ENCODE data around the gene DOCK9. TPM values are rescaled to one million over a fixed set of nuclear protein-coding genes. Genes with fewer than 3 reads are reported as not detected.

The DOCK9 gene
- 21.0 to 26.6 TPM (median 22.8 TPM) in 3 replicates for total RNA-seq

GRCh38 chr13:98977568-98978265 is at the start of gene DOCK9:
TSS of gene DOCK9 (minus strand) at chr13:98978064. CDS start at chr13:98977909, 155 bp downstream.
- no peak for TF ChIP-seq CTCF (IDR thresholded peaks at IDR 0.05; ENCODE audit: unreplicated experiment)
- Mint-ChIP-seq H3K27me3 (ENCODE audit: low read depth) (no peaks in the 10 kb centered on the region), H3K4me1 (peaks cover 51% of the 10 kb centered on the region), H3K36me3 (no peaks in the 10 kb centered on the region), H3K27ac (peak within 1 kb of the TSS; percentile 94), H3K9me3 (no peaks in the 10 kb centered on the region), H3K4me3 (peak within 1 kb of the TSS; percentile 53)
- DNase-seq (ENCODE audit: low spot score in 2 of 2, unreplicated experiment in 2 of 2): no peak

GRCh38 chr13:99027260-99027659 is 49.4 kb upstream of the DOCK9 start:
- no peak overlapping the region for H3K4me3 Mint-ChIP-seq
- no peak overlapping the region for H3K27ac Mint-ChIP-seq
- H3K27me3 Mint-ChIP-seq (ENCODE audit: low read depth): no peaks in the 10 kb centered on the region

GRCh38 chr13:99022941-99023340 is 45.1 kb upstream of the DOCK9 start:
- no peak for DNase-seq (ENCODE audit: low spot score in 2 of 2, unreplicated experiment in 2 of 2)
- no peaks in the 10 kb centered on the region for H3K9me3 Mint-ChIP-seq
- H3K27me3 Mint-ChIP-seq (ENCODE audit: low read depth): no peaks in the 10 kb centered on the region
- H3K36me3 Mint-ChIP-seq: peaks cover 2% of the 10 kb centered on the region
- no peak overlapping the region for H3K4me3 Mint-ChIP-seq
- TF ChIP-seq CTCF (IDR thresholded peaks at IDR 0.05; ENCODE audit: unreplicated experiment): no peak
- no peak overlapping the region for H3K27ac Mint-ChIP-seq
- H3K4me1 Mint-ChIP-seq: peaks cover 7% of the 10 kb centered on the region

More at GRCh38 chr13:99027260-99027659, 49.4 kb upstream of the DOCK9 start:
- no peak for TF ChIP-seq CTCF (IDR thresholded peaks at IDR 0.05; ENCODE audit: unreplicated experiment)
- H3K9me3 Mint-ChIP-seq: peaks cover 9% of the 10 kb centered on the region
- DNase-seq (ENCODE audit: low spot score in 2 of 2, unreplicated experiment in 2 of 2): no peak
- peaks cover 2% of the 10 kb centered on the region for H3K36me3 Mint-ChIP-seq
- peaks cover 5% of the 10 kb centered on the region for H3K4me1 Mint-ChIP-seq

- no peak overlapping the region for H3K27ac Mint-ChIP-seq
- H3K36me3 Mint-ChIP-seq: no peaks in the 10 kb centered on the region
- no peaks in the 10 kb centered on the region for H3K27me3 Mint-ChIP-seq (ENCODE audit: low read depth)
- no peak overlapping the region for H3K4me3 Mint-ChIP-seq
- peaks cover 13% of the 10 kb centered on the region for H3K4me1 Mint-ChIP-seq
- no peaks in the 10 kb centered on the region for H3K9me3 Mint-ChIP-seq
- TF ChIP-seq CTCF (IDR thresholded peaks at IDR 0.05; ENCODE audit: unreplicated experiment): no peak
- no peak for DNase-seq (ENCODE audit: low spot score in 2 of 2, unreplicated experiment in 2 of 2)
Observed at GRCh38 chr13:99018418-99019180, 40.7 kb upstream of the DOCK9 start.

GRCh38 chr13:99015606-99016490 is 38.0 kb upstream of the DOCK9 start:
- H3K36me3 Mint-ChIP-seq: no peaks in the 10 kb centered on the region
- H3K4me1 Mint-ChIP-seq: peaks cover 16% of the 10 kb centered on the region
- no peak overlapping the region for H3K4me3 Mint-ChIP-seq
- no peak for DNase-seq (ENCODE audit: low spot score in 2 of 2, unreplicated experiment in 2 of 2)
- no peak overlapping the region for H3K27ac Mint-ChIP-seq
- H3K9me3 Mint-ChIP-seq: no peaks in the 10 kb centered on the region
- H3K27me3 Mint-ChIP-seq (ENCODE audit: low read depth): no peaks in the 10 kb centered on the region
- no peak for TF ChIP-seq CTCF (IDR thresholded peaks at IDR 0.05; ENCODE audit: unreplicated experiment)

Data from mesothelial cell of epicardium (in vitro differentiated cells).